ENCODE measurements around the gene CCNT2. TPM values are rescaled to one million over a fixed set of nuclear protein-coding genes. Genes with fewer than 3 reads are reported as not detected.

Gene CCNT2
- total RNA-seq, 2 donors from 2014 or later, result 20.3 to 24.2 TPM

DNA sequence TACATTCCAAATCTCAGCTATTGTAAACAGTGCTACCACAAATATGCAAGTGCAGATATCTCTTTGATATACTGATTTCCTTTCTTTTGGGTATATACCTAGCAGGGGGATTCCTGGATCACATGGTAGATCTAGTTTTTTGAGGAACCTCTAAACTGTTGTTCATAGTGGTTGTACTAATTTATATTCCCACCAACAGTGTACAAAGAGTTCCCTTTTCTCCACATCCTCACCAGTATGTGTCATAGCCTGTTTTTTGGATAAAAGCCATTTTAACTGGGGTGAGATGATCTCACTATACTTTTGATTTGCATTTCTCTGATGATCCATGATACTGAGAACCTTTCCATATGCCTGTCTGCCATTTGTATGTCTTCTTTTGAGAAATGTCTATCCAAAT is 6.3 kb upstream of the CCNT2 start:
- DNase-seq (no peak), ATAC-seq (peak in 1 of 2 donors; percentile 11)
- intact Hi-C loops (cut with DNase I), result loop anchor here in 1 of 2 donors (10.0 kb wide), 1 partner anchor 1028 kb away; no protein-coding TSS in a partner anchor

GRCh38 chr2:134917360-134917865 is 1.2 kb upstream of the CCNT2 start:
- intact Hi-C loops (cut with DNase I), result loop anchor here in 1 of 2 donors (10.0 kb wide), 1 partner anchor 1033 kb away; no protein-coding TSS in a partner anchor
- DNase-seq (peak; percentile 29), ATAC-seq (no peak)

- intact Hi-C loops (cut with DNase I), result loop anchor here in 1 of 2 donors (10.0 kb wide), 1 partner anchor 1033 kb away; no protein-coding TSS in a partner anchor
- no peak for DNase-seq
Measured at GRCh38 chr2:134917888-134918525, 615 bp upstream of the CCNT2 start.

GRCh38 chr2:134919341-134920210 is 954 bp downstream of the CCNT2 start:
- ATAC-seq (peak; percentile 0 to 4), DNase-seq (no peak)
- intact Hi-C loops (cut with DNase I), result loop anchor here in 1 of 2 donors (10.0 kb wide), 1 partner anchor 1035 kb away; no protein-coding TSS in a partner anchor

More at GRCh38 chr2:134917888-134918525, 615 bp upstream of the CCNT2 start:
- ATAC-seq, result peak; percentile 81 to 87

GRCh38 chr2:134924912-134925311 is 6.3 kb downstream of the CCNT2 start:
- ATAC-seq, result no peak
- no peak for DNase-seq
- intact Hi-C loops (cut with DNase I), result no loop called here

DNA sequence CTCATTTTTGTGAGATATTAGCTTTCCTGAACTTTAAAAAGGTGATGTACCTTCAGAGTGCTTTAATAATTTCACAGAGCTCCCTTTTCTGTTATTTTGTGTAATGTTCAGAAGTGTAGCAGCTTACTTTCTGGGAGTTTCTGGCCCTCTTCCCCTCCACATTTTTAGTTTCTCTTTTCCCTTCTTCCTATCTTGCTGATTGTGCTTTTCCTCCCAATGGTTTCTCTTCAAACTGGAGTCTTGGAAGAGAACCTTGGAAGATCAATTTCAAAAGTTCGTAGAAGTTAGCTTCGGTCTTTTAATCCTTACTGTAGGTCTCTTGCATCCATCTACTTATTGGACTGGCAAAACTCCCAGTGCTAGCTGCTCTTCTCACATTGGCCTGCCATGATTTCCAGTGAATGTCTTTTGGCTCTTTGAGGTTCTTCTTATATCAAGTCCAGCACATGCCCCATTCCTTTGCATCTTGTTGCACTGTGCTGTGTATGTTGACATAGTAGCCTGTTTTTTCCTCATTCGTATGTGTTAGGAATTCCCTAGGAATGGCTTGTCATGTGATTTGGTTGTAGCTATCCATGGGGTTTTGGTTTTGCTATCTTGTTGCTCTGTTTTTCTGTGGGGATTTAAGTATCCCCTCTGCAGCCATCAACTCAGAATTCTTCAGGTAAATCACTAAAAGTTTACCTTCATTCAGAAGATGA is 7.8 kb downstream of the CCNT2 start:
- DNase-seq (no peak), ATAC-seq (no peak)
- intact Hi-C loops (cut with DNase I), result no loop called here

DNA sequence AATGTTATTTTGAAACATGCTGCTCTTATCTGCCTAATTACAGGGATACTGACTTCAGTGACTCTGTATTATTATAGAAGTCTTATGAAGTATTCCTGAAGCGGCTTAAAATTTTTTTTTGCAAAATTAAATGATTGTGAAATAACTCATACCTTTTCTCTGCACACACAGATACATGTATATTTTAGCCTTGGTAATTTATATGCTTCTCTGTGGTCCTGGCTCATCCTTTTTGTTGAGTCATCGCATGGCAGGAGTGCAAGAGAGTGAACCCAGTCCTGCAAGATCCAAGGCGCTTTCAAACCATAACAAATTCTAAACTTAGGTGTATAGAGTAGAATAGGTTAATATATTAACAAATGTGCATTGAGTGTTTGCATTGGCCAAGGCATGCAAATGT is 8.6 kb downstream of the CCNT2 start:
- no peak for DNase-seq
- intact Hi-C loops (cut with DNase I), result no loop called here
- peak in 1 of 2 donors; percentile 68 for ATAC-seq

GRCh38 chr2:134932864-134933526 is 14.4 kb downstream of the CCNT2 start:
- intact Hi-C loops (cut with DNase I), result no loop called here
- no peak for DNase-seq
- no peak for ATAC-seq

- DNase-seq (no peak), ATAC-seq (no peak)
- intact Hi-C loops (cut with DNase I), result no loop called here
Measured at GRCh38 chr2:134933732-134934131, 15.1 kb downstream of the CCNT2 start.

DNA sequence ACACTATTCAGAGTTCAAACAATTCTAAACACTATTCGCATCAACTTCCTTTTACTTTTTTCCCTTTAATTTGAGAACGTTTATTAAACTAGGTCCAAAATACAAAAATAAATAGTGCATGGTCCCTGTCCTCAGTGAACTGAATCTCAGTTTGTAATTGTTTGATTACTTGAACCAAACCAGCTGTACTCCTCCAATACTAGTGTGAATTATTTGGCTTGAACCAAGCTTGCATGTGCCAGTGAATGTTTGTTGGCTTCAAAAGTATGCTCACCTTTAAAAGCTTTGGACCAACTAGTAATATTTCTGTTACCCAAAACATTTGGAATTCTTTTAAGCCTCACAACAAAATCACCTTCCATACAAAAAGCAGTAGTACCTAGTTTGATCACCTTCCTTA is 15.5 kb downstream of the CCNT2 start:
- DNase-seq (no peak), ATAC-seq (no peak)
- intact Hi-C loops (cut with DNase I), result no loop called here

DNA sequence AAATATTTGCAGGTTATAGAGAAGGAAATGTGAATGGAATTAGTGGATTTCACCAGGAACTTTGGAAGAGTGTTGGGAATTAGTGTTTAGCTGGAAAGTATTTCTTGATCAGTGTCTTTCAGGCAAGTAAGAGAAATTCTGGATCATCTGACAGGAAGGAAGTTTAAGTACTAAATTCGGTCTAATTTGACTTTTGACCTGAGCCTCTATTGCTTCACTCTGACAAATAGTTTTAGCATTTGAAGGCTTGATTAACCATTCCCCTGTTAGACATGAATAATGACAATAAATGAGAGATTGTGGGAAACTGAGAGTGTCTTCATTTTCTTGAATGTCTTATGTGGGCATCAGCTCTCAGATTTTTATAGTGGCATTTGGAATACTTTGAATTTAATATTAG is 16.0 kb downstream of the CCNT2 start:
- no peak for ATAC-seq
- DNase-seq, result no peak
- intact Hi-C loops (cut with DNase I), result no loop called here

DNA sequence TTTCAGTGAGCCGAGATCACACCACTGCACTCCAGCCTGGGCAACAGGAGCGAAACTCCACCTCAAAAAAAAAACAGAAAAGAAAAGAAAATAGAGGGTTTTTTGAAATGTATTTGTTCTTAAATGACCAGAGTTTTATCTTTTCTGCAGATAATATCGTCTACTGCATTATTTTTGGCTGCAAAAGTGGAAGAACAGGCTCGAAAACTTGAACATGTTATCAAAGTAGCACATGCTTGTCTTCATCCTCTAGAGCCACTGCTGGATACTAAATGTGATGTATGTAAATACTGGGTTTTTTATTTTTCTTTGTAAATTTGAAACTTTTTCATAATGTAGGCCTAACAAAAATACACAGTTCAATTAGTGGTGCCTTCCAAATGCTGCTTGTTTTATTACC is 18.1 kb downstream of the CCNT2 start:
- DNase-seq, result no peak
- ATAC-seq, result no peak
- intact Hi-C loops (cut with DNase I), result no loop called here

GRCh38 chr2:134943540-134943939 is 24.9 kb downstream of the CCNT2 start:
- intact Hi-C loops (cut with DNase I), result no loop called here
- ATAC-seq (no peak), DNase-seq (no peak)

DNA sequence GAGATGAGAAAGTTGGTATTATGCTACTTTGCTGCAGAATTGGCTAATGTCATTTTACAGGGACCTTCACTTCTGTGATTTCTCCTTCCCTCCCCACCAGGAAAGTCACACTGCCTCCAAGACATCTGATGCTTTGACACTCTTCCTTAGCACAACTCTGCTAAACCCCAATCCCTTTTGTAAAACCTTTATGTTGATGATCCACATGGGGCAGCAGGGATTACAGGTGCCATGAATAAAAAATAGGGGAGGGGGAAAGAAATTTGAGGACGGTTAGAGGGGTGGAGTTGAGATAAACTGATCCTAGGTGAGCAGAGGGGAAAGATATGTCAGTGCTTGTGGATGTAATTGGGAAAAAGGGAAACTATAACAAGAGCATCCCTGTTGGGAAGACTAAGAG is 26.4 kb downstream of the CCNT2 start:
- intact Hi-C loops (cut with DNase I), result no loop called here
- no peak for ATAC-seq
- DNase-seq, result no peak

- intact Hi-C loops (cut with DNase I), result no loop called here
- ATAC-seq (no peak), DNase-seq (no peak)
Measured at GRCh38 chr2:134946073-134946472, 27.5 kb downstream of the CCNT2 start.

DNA sequence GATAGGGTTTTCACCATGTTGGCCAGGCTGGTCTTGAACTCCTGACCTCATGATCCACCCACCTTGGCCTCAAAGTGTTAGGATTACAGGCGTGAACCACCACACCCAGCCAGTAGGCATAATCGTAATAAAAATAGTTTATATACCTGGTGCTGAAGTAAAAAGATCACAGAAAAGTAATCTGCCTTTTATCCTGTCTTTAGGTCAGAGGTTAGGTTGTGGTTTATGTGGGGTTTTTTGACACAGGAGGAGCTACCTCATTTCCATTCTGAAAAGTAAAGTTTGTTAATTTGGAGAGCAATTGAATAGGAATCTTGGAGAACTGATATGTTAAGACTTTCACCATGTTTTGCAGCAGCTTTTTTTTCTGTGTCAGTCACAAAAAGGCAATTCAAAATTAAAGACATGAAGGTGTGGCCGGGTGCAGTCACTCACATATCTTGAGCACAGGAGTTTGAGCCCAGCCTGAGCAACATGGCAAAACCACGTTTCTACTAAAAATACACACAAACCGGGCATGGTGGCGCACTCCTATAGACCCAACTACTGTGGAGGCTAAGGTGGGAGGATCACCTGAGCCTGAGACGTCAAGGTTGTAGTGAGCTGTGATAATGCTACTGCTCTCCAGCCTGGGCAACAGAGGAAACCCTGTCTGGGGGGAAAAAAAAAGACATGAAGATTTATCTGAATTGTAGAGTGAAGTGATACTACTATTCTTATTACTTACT is 31.5 kb downstream of the CCNT2 start:
- intact Hi-C loops (cut with DNase I), result no loop called here
- DNase-seq, result no peak
- ATAC-seq, result no peak

GRCh38 chr2:134950886-134951285 is 32.3 kb downstream of the CCNT2 start:
- intact Hi-C loops (cut with DNase I), result no loop called here
- no peak for DNase-seq
- no peak for ATAC-seq

DNA sequence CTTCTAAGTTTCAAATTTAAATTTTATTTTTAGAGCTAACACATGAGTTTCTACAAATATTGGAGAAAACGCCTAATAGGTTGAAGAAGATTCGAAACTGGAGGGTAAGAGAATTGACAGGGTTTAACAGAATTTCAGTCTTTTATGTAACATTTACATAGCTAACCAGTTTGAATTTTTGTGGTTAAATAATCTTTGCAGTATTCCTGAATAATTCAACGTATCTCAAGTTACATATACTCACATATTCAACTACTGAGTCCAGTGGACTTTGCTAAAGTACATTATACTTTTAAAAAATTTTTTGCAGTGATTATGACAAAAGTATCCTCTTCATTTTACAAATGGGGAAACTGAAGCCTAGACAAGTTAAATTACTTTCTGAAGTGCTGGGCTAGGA is 34.0 kb downstream of the CCNT2 start:
- DNase-seq, result no peak
- intact Hi-C loops (cut with DNase I), result no loop called here
- no peak for ATAC-seq
